Smooth muscle cell (in vitro differentiated cells): ENCODE data around the gene HSPB2. TPM values are rescaled to one million over a fixed set of nuclear protein-coding genes. Genes with fewer than 3 reads are reported as not detected.

Experiments
- DNase-seq: peaks from one replicate; lab custom pipeline; 2025; ENCODE audit not compliant: unreplicated experiment; lab: John Stamatoyannopoulos, UW
- H2AFZ ChIP-seq: fragments of 200-600 bp; sonication (generic); 2 replicates; pipeline ENCODE4 v1.6.0; 2016; ENCODE audit warnings: antibody characterized with exemption, low read depth, mild to moderate bottlenecking
- H3F3A ChIP-seq: fragments of 200-600 bp; sonication (generic); 2 replicates; pipeline ENCODE4 v1.6.0; 2017; ENCODE audit warnings: antibody characterized with exemption, low read depth
- H3K27ac ChIP-seq: fragments of 200-600 bp; sonication (generic); 2 replicates; pipeline ENCODE4 v1.5.1; 2016; ENCODE audit warnings: low read depth, mild to moderate bottlenecking
- H3K27me3 ChIP-seq: fragments of 200-600 bp; sonication (generic); 2 replicates; pipeline ENCODE4 v1.6.1; 2016; ENCODE audit warnings: low read depth, mild to moderate bottlenecking
- H3K36me3 ChIP-seq: fragments of 200-600 bp; sonication (generic); 2 replicates; pipeline ENCODE4 v1.5.1; 2016; ENCODE audit warnings: low read depth
- H3K4me1 ChIP-seq: fragments of 200-600 bp; sonication (generic); 2 replicates; pipeline ENCODE4 v1.5.1; 2016; ENCODE audit warnings: low read depth
- H3K4me2 ChIP-seq: fragments of 200-600 bp; sonication (generic); 2 replicates; pipeline ENCODE4 v1.6.0; 2016; ENCODE audit warnings: mild to moderate bottlenecking
- H3K4me3 ChIP-seq: fragments of 200-600 bp; sonication (generic); 2 replicates; pipeline ENCODE4 v1.5.1; 2016; ENCODE audit warnings: mild to moderate bottlenecking
- H3K79me2 ChIP-seq: fragments of 200-600 bp; sonication (generic); 2 replicates; pipeline ENCODE4 v1.6.0; 2016; ENCODE audit warnings: low read depth, mild to moderate bottlenecking
- H3K9ac ChIP-seq: fragments of 200-600 bp; sonication (generic); 2 replicates; pipeline ENCODE4 v1.6.0; 2016; ENCODE audit warnings: low read depth
- H3K9me3 ChIP-seq: fragments of 200-600 bp; sonication (generic); replicated peaks from 2 replicates; pipeline ENCODE4 v1.5.1; 2016; ENCODE audit warnings: low read depth
- H4K20me1 ChIP-seq: fragments of 200-600 bp; sonication (generic); 2 replicates; pipeline ENCODE4 v1.6.0; 2016; ENCODE audit warnings: low read depth
- WGBS: methylation state at CpG from one replicate; pipeline ENCODE4 v1.1.7; 2016; ENCODE audit warnings: low lambda C conversion rate; 5-methylcytosine and 5-hydroxymethylcytosine counted together
- polyA plus RNA-seq: library from polyadenylated mRNA; unstranded; fragments of >200 nt; fragmentation: Nextera tagmentation; extraction: Ambion mirVana; gene quantifications from 2 replicates; pipeline ENCODE4 v1.2.1, GENCODE V29; 2016
- total RNA-seq: library from RNA; depleted of rRNA; stranded (reverse); fragments of >200 nt; gene quantifications from 2 replicates; pipeline ENCODE4 v1.2.3, GENCODE V29; 2014
- TF ChIP-seq, protein P1 (sequence below): fragments of 200-600 bp; sonication (generic); IDR thresholded peaks from 2 replicates; pipeline ENCODE4 v1.5.1; 2017; ENCODE audit warnings: borderline replicate concordance, mild to moderate bottlenecking, antibody characterized with exemption; ENCODE audit not compliant: insufficient read depth, poor library complexity, severe bottlenecking

The HSPB2 gene
- total and polyA plus RNA-seq, 2 experiments from 2014 or later, result 0.18 TPM; not detected in 1

DNA sequence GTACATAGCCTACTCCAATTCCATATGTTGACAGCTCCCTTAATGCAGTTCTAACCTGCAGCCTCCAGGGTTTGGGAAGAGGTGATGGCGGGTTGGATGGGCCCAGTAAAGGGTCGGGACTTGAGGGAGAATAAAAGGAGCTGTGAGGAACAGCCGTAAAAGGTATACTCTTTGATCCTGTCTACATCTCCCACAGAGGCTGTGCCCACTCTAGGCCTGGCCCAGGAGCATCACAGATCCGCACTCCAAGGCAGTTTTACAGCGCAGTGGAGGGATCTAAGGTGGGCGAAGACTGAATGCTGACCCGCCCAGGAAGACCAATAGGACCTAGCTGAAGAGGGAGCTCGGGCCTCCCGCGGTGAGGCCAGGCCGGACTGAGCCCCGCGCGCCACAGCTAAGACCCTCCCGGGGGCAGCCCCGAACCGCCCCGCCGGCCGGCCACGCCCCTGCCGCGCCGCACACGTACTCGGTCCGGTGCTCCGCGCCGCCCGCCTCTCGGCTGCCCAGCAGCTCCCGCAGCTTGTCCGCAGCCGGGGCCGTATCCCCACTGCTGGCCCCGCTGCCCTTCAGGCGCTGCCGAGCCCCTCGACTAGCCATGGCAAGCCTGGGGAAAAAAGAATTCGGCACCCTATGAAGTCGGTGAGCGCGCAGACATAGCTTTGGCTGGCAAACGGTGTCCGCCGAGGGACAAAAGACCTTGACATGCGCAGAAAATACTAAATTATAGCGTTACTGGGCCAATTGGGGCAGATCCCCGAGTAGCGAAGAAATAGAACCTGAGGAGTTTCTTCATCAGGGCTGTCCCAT, 41.4 kb upstream of the HSPB2 start, which contains the start of gene ALG9:
ALG9 (minus strand) TSS at position 696 of the 807 bp plus-strand sequence; CDS start at position 597, 99 bp downstream.
- Histone ChIP-seq H3K9ac (peak within 1 kb of the TSS; percentile 81), H3K27ac (peak within 1 kb of the TSS; percentile 53), H3K79me2 (peaks cover 10% of the 10 kb centered on the region), H3K4me2 (peak within 1 kb of the TSS; percentile 90), H3K36me3 (peaks cover 6% of the 10 kb centered on the region), H3K4me3 (peak within 1 kb of the TSS; percentile 99), H3K4me1 (peaks cover 10% of the 10 kb centered on the region), H3K27me3 (no peaks in the 10 kb centered on the region), H3K9me3 (no peaks in the 10 kb centered on the region), H2AFZ (peak within 1 kb of the TSS; percentile 99), H3F3A (no peaks in the 10 kb centered on the region), H4K20me1 (no peaks in the 10 kb centered on the region)
- under 1% methylated on average over 27 of the region's 51 CpGs for WGBS
- peak; percentile 35 for DNase-seq
- TF ChIP-seq, protein P1, sequence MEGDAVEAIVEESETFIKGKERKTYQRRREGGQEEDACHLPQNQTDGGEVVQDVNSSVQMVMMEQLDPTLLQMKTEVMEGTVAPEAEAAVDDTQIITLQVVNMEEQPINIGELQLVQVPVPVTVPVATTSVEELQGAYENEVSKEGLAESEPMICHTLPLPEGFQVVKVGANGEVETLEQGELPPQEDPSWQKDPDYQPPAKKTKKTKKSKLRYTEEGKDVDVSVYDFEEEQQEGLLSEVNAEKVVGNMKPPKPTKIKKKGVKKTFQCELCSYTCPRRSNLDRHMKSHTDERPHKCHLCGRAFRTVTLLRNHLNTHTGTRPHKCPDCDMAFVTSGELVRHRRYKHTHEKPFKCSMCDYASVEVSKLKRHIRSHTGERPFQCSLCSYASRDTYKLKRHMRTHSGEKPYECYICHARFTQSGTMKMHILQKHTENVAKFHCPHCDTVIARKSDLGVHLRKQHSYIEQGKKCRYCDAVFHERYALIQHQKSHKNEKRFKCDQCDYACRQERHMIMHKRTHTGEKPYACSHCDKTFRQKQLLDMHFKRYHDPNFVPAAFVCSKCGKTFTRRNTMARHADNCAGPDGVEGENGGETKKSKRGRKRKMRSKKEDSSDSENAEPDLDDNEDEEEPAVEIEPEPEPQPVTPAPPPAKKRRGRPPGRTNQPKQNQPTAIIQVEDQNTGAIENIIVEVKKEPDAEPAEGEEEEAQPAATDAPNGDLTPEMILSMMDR, result peak; percentile 31

DNA sequence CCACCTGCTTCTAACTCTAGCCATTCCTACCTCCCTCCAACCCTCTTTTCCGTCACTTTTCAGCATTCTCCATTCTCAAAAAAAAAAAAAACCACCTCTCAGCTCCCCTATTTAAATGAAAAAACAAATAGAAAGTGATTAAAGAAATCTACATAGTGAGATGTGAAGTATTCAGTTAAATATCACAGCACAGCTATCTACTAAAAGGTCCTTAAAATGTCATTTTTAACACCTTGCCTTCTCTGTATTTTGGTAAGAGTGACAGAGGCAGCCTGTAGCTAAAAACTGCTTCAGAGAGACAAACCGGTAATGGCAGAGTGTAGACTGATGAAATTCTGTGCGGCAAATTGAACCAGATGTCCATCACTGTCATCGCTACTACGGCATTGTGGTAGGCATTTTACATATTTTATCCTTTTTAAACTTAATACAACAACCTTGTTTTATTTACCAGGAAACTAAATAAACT, 40.8 kb upstream of the HSPB2 start:
- WGBS, result 61% methylated on average over 5 of the region's 5 CpGs
- no peak for DNase-seq
- TF ChIP-seq, protein P1, result no peak

DNA sequence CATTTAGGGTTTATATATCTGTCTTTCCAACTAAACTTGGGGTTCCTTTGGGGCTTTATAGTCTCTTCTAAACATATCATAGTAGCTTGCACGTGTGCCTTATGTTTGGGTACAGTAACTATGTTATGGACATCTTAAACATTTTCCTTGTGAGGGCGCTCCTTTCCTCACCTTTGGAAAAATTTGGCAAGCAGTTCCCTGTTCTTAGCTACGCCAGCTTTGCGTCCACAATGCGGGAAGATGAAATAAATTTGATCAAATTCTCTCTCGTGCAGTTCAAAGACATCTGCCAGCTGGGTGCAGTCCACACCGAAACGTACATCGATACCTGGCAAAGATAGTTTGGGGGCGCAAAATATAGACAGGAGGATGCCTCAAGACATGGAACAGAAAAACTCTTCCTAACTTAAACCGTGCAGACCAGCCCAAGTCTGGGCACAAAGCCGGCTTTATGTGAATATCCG, 34.1 kb upstream of the HSPB2 start:
- no peaks in the 10 kb centered on the region for H3K36me3 ChIP-seq
- H3K9me3 ChIP-seq, result no peaks in the 10 kb centered on the region
- H3K4me1 ChIP-seq, result peaks cover 8% of the 10 kb centered on the region
- peak overlapping the region; percentile 92 for H3K4me2 ChIP-seq
- H2AFZ ChIP-seq, result peak overlapping the region; percentile 87
- WGBS, result 2% methylated on average over 13 of the region's 13 CpGs
- TF ChIP-seq, protein P1, result no peak
- H4K20me1 ChIP-seq, result no peaks in the 10 kb centered on the region
- no peaks in the 10 kb centered on the region for H3K79me2 ChIP-seq
- no peaks in the 10 kb centered on the region for H3F3A ChIP-seq
- no peaks in the 10 kb centered on the region for H3K27me3 ChIP-seq
- peak overlapping the region; percentile 63 for H3K4me3 ChIP-seq
- no peak for DNase-seq
- H3K27ac ChIP-seq, result peak overlapping the region; percentile 98
- peak overlapping the region; percentile 96 for H3K9ac ChIP-seq

More for the DNA sequence above, 40.8 kb upstream of the HSPB2 start:
- Histone ChIP-seq H3K9ac (peak overlapping the region; percentile 81), H3K4me3 (peak overlapping the region; percentile 99), H3K27ac (peak overlapping the region; percentile 53), H3K79me2 (peaks cover 10% of the 10 kb centered on the region), H3K36me3 (peaks cover 6% of the 10 kb centered on the region), H3K27me3 (no peaks in the 10 kb centered on the region), H3K4me1 (peaks cover 10% of the 10 kb centered on the region), H3K9me3 (no peaks in the 10 kb centered on the region), H3F3A (no peaks in the 10 kb centered on the region), H3K4me2 (peak overlapping the region; percentile 90), H2AFZ (peak overlapping the region; percentile 99), H4K20me1 (no peaks in the 10 kb centered on the region)
